ENCODE data around the gene SSU72. TPM values are rescaled to one million over a fixed set of nuclear protein-coding genes. Genes with fewer than 3 reads are reported as not detected.

SSU72 gene
- total RNA-seq, 4 donors from 2014 or later = 44.0 to 273 (median 78.4) TPM

DNA sequence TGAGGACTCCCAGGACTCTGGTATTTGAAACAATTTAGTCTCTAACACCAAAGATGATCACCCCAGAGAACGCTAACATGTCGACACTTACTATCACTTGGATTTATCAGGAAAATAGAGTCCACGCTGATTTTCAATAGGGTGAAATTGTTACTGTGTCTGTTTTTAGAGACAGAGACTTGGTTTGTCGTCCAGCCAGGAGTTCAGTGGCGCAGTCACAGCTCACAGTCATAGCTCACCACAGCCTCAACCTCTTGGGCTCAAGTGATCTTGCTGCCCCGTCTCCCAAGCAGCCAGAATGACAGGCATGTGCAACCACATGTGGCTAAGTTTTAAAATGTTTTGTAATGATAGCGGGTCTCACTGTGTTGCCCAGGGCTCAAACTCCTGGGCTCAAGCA lies 5.3 kb downstream of the SSU72 start:
- Histone ChIP-seq H3K4me3 (no peak overlapping the region), H3K27ac (no peak overlapping the region), H3K9me3 (no peaks in the 10 kb centered on the region), H3K4me1 (no peaks in the 10 kb centered on the region), H3K27me3 (no peaks in the 10 kb centered on the region), H3K36me3 (no peaks in the 10 kb centered on the region)
- DNase-seq = no peak
- TF ChIP-seq, protein P1, sequence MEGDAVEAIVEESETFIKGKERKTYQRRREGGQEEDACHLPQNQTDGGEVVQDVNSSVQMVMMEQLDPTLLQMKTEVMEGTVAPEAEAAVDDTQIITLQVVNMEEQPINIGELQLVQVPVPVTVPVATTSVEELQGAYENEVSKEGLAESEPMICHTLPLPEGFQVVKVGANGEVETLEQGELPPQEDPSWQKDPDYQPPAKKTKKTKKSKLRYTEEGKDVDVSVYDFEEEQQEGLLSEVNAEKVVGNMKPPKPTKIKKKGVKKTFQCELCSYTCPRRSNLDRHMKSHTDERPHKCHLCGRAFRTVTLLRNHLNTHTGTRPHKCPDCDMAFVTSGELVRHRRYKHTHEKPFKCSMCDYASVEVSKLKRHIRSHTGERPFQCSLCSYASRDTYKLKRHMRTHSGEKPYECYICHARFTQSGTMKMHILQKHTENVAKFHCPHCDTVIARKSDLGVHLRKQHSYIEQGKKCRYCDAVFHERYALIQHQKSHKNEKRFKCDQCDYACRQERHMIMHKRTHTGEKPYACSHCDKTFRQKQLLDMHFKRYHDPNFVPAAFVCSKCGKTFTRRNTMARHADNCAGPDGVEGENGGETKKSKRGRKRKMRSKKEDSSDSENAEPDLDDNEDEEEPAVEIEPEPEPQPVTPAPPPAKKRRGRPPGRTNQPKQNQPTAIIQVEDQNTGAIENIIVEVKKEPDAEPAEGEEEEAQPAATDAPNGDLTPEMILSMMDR (IDR thresholded peaks at IDR 0.05) = no peak
- no peak for TF ChIP-seq POLR2A (IDR thresholded peaks at IDR 0.05)
- intact Hi-C loops (cut with DNase I; ENCODE audit: low total_unique reads) = no loop called here

DNA sequence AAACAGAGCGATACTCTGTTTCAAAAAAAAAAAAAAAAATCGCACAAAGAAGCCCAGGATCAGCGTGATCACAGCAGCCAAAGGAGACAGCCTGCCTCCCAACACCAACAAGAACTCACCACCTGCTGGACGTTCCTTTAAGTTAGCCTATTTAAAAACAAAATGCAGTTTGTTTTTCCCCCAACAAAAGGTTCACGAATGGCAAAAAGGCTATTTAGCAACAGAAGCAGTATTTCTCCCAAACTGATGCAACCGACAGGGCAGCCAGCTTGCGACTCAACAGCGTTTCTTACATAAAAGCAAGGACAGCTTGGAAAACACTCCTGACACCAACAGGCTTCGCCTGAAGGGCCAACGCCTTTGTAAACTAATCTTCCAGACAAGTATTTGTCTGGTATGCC lies 6.8 kb downstream of the SSU72 start:
- no peaks in the 10 kb centered on the region for H3K27me3 ChIP-seq
- no peaks in the 10 kb centered on the region for H3K36me3 ChIP-seq
- H3K4me3 ChIP-seq = no peak overlapping the region
- intact Hi-C loops (cut with DNase I; ENCODE audit: low total_unique reads) = no loop called here
- TF ChIP-seq, protein P1 (IDR thresholded peaks at IDR 0.05) = no peak
- H3K27ac ChIP-seq = no peak overlapping the region
- no peaks in the 10 kb centered on the region for H3K4me1 ChIP-seq
- H3K9me3 ChIP-seq = no peaks in the 10 kb centered on the region
- no peak for DNase-seq

DNA sequence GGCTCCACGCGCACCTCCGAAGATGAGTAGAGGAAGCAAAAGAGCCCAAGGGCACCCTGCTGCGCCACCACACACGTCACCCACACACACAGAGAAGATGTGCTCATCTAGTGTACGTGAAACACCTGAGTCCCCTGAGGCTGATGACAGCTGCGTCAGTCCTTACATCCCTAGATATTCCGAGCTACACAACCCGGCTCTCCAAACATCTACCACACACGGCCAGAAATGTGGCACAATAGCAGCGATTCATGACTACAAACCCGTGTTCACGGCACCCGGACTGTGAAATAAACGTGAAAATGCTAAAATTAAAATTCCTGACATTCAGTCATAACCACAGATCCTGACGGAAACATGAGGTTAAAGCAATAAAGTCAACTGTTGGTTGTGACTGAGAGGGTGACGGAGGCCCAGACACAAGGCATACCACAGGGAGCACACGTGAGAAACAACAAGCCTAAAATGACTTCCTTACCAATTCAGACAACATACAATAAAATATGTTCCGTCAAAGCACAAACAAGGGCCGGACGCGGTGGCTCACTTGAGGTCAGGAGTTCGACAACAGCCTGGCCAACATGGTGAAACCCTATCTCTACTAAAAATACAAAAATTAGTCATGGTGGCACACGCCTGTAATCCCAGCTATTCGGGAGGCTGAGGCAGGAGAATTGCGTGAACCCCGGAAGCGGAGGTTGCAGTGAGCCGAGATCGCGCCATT lies 7.3 kb downstream of the SSU72 start:
- Histone ChIP-seq H3K9me3 (no peaks in the 10 kb centered on the region), H3K27me3 (no peaks in the 10 kb centered on the region), H3K4me3 (no peak overlapping the region), H3K36me3 (no peaks in the 10 kb centered on the region), H3K4me1 (no peaks in the 10 kb centered on the region), H3K27ac (no peak overlapping the region)
- no peak for DNase-seq
- no peak for TF ChIP-seq POLR2A (IDR thresholded peaks at IDR 0.05)
- TF ChIP-seq, protein P1 (IDR thresholded peaks at IDR 0.05) = no peak
- intact Hi-C loops (cut with DNase I; ENCODE audit: low total_unique reads) = no loop called here

DNA sequence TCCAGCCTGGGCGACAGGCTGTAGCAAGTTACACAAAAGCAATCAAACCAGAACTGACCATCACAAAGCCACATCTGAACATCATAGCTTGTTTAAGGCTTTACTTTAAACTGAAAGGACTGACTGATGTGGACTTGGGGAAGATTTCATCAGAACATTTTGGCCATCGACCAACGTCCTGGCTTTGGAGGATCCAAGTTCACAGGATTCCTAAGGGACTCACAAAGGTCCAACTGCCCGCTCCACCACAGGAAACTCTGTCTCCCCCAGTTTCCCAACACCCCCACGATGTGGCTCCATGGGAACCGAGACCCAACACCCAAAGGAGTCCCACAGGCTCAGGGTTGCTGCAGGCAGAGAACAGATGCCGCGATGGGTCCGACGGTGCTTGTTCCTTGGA lies 9.3 kb downstream of the SSU72 start:
- intact Hi-C loops (cut with DNase I; ENCODE audit: low total_unique reads) = no loop called here
- H3K27me3 ChIP-seq = no peaks in the 10 kb centered on the region
- no peak overlapping the region for H3K27ac ChIP-seq
- no peak for DNase-seq
- no peak for TF ChIP-seq POLR2A (IDR thresholded peaks at IDR 0.05)
- TF ChIP-seq, protein P1 (IDR thresholded peaks at IDR 0.05) = no peak
- no peaks in the 10 kb centered on the region for H3K9me3 ChIP-seq
- no peaks in the 10 kb centered on the region for H3K36me3 ChIP-seq
- no peak overlapping the region for H3K4me3 ChIP-seq
- H3K4me1 ChIP-seq = no peaks in the 10 kb centered on the region

DNA sequence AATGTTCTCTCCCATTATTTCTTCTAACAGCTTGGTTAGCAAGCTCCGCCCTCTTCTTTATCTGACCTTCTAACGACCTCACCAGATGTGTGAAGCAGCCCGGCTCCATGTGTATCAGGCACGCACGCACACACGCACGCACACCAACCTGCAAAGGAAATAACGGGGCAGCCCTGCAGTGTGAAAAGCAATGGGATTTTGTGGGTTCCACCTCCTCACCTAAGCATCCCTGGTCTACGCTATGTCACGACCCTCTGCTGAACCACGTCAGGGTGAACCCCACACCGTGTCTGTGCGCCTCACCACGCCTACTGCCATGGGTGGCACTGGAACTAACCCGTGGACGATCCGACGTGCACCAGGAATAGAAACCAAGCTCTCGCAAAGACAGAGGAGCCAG lies 10.4 kb downstream of the SSU72 start:
- no peak for DNase-seq
- TF ChIP-seq POLR2A (IDR thresholded peaks at IDR 0.05) = no peak
- TF ChIP-seq, protein P1 (IDR thresholded peaks at IDR 0.05) = no peak
- Histone ChIP-seq H3K4me1 (no peaks in the 10 kb centered on the region), H3K27me3 (no peaks in the 10 kb centered on the region), H3K36me3 (no peaks in the 10 kb centered on the region), H3K9me3 (no peaks in the 10 kb centered on the region), H3K4me3 (no peak overlapping the region), H3K27ac (no peak overlapping the region)
- intact Hi-C loops (cut with DNase I; ENCODE audit: low total_unique reads) = no loop called here

All from uterus (tissue), 4 donors.